ENCODE measurements around the gene TBC1D8.

GRCh38 chr2:100974712-100975520 is 176.3 kb downstream of the TBC1D8 start:
- no peak for TF ChIP-seq CTCF (IDR thresholded peaks at IDR 0.05)
- TF ChIP-seq POLR2A (IDR thresholded peaks at IDR 0.05) = no peak

Measured in prostate gland (tissue), 2 donors.